ENCODE measurements around the gene RNF6.

GRCh38 chr13:26198116-26198515 is 24.0 kb downstream of the RNF6 start:
- TF ChIP-seq ZNF274 (IDR thresholded peaks at IDR 0.05; ENCODE audit: low read depth, low read length) (no peak), SUZ12 (IDR thresholded peaks at IDR 0.05; ENCODE audit: extremely low read depth, insufficient read depth, insufficient read length) (no peak), YY1 (IDR thresholded peaks at IDR 0.05; ENCODE audit: insufficient read depth, insufficient read length) (no peak)
